GM13977 (cell line): ENCODE data around the gene HBZ.
"Not testable (repeated sequence)": the region's sequence is repeated elsewhere in the genome, so short reads cannot be mapped to it uniquely, and the experiment has no call there.

Source experiments
- DNase-seq: peaks from one replicate; pipeline ENCODE4 v3.0.0; 2012; ENCODE audit warnings: low spot score
- in situ Hi-C: fragments of 300-500 bp; cut with MboI; formaldehyde crosslinking; loops from one replicate; pipeline ENCODE4 v1.12.0; 2022; ENCODE audit warnings: low sequenced_read_pairs, low pct_unique_long_range_greater_than_20kb, mixed read lengths, inconsistent platforms; ENCODE audit not compliant: unreplicated experiment
- TF ChIP-seq, protein P1 (sequence below): IDR thresholded peaks from 2 replicates; pipeline ENCODE4 v1.5.1; 2012; ENCODE audit warnings: mild to moderate bottlenecking, control low read depth; ENCODE audit not compliant: insufficient read depth; ENCODE audit errors: extremely low read depth, missing control alignments

The HBZ gene

DNA sequence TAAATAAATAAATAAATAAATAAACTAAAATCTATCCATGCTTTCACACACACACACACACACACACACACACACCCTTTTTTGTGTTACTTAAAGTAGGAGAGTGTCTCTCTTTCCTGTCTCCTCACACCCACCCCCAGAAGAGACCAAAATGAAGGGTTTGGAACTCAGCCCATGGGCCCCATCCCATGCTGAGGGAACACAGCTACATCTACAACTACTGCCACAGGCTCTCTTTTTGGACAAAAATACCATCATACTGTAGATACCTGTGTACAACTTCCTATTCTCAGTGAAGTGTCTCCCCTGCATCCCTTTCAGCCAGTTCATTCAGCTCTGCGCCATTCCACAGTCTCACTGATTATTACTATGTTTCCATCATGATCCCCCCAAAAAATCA, 18.3 kb downstream of the HBZ start:
- peak; percentile 26 for DNase-seq
- in situ Hi-C loops = no loop called here
- TF ChIP-seq, protein P1, sequence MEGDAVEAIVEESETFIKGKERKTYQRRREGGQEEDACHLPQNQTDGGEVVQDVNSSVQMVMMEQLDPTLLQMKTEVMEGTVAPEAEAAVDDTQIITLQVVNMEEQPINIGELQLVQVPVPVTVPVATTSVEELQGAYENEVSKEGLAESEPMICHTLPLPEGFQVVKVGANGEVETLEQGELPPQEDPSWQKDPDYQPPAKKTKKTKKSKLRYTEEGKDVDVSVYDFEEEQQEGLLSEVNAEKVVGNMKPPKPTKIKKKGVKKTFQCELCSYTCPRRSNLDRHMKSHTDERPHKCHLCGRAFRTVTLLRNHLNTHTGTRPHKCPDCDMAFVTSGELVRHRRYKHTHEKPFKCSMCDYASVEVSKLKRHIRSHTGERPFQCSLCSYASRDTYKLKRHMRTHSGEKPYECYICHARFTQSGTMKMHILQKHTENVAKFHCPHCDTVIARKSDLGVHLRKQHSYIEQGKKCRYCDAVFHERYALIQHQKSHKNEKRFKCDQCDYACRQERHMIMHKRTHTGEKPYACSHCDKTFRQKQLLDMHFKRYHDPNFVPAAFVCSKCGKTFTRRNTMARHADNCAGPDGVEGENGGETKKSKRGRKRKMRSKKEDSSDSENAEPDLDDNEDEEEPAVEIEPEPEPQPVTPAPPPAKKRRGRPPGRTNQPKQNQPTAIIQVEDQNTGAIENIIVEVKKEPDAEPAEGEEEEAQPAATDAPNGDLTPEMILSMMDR = no peak

DNA sequence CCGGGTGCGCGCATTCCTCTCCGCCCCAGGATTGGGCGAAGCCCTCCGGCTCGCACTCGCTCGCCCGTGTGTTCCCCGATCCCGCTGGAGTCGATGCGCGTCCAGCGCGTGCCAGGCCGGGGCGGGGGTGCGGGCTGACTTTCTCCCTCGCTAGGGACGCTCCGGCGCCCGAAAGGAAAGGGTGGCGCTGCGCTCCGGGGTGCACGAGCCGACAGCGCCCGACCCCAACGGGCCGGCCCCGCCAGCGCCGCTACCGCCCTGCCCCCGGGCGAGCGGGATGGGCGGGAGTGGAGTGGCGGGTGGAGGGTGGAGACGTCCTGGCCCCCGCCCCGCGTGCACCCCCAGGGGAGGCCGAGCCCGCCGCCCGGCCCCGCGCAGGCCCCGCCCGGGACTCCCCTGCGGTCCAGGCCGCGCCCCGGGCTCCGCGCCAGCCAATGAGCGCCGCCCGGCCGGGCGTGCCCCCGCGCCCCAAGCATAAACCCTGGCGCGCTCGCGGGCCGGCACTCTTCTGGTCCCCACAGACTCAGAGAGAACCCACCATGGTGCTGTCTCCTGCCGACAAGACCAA, 20.0 kb downstream of the HBZ start, which contains the start of gene HBA2:
Gene HBA2, plus strand, starts transcription at position 503 of the 568 bp plus-strand sequence. Its CDS starts 37 bp downstream, at position 540.
- DNase-seq, in situ Hi-C loops: not testable (repeated sequence)

DNA sequence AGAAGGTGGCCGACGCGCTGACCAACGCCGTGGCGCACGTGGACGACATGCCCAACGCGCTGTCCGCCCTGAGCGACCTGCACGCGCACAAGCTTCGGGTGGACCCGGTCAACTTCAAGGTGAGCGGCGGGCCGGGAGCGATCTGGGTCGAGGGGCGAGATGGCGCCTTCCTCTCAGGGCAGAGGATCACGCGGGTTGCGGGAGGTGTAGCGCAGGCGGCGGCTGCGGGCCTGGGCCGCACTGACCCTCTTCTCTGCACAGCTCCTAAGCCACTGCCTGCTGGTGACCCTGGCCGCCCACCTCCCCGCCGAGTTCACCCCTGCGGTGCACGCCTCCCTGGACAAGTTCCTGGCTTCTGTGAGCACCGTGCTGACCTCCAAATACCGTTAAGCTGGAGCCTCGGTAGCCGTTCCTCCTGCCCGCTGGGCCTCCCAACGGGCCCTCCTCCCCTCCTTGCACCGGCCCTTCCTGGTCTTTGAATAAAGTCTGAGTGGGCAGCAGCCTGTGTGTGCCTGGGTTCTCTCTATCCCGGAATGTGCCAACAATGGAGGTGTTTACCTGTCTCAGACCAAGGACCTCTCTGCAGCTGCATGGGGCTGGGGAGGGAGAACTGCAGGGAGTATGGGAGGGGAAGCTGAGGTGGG, 20.9 kb downstream of the HBZ start:
- DNase-seq, in situ Hi-C loops: not testable (repeated sequence)

DNA sequence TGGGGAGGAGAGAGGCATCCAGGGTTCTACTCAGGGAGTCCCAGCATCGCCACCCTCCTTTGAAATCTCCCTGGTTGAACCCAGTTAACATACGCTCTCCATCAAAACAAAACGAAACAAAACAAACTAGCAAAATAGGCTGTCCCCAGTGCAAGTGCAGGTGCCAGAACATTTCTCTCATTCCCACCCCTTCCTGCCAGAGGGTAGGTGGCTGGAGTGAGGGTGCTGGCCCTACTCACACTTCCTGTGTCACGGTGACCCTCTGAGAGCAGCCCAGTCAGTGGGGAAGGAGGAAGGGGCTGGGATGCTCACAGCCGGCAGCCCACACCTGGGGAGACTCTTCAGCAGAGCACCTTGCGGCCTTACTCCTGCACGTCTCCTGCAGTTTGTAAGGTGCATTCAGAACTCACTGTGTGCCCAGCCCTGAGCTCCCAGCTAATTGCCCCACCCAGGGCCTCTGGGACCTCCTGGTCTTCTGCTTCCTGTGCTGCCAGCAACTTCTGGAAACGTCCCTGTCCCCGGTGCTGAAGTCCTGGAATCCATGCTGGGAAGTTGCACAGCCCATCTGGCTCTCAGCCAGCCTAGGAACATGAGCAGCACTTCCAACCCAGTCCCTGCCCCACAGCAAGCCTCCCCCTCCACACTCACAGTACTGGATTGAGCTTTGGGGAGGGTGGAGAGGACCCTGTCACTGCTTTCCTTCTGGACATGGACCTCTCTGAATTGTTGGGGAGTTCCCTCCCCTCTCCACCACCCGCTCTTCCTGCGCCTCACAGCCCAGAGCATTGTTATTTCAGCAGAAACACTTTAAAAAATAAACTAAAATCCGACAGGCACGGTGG, 21.7 kb downstream of the HBZ start:
- DNase-seq, in situ Hi-C loops: not testable (repeated sequence)

DNA sequence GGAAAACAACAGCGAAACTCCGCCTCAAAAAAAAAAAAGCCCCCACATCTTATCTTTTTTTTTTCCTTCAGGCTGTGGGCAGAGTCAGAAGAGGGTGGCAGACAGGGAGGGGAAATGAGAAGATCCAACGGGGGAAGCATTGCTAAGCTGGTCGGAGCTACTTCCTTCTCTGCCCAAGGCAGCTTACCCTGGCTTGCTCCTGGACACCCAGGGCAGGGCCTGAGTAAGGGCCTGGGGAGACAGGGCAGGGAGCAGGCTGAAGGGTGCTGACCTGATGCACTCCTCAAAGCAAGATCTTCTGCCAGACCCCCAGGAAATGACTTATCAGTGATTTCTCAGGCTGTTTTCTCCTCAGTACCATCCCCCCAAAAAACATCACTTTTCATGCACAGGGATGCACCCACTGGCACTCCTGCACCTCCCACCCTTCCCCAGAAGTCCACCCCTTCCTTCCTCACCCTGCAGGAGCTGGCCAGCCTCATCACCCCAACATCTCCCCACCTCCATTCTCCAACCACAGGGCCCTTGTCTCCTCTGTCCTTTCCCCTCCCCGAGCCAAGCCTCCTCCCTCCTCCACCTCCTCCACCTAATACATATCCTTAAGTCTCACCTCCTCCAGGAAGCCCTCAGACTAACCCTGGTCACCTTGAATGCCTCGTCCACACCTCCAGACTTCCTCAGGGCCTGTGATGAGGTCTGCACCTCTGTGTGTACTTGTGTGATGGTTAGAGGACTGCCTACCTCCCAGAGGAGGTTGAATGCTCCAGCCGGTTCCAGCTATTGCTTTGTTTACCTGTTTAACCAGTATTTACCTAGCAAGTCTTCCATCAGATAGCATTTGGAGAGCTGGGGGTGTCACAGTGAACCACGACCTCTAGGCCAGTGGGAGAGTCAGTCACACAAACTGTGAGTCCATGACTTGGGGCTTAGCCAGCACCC, 22.8 kb downstream of the HBZ start:
- in situ Hi-C loops = no loop called here
- TF ChIP-seq, protein P1 = no peak
- no peak for DNase-seq

DNA sequence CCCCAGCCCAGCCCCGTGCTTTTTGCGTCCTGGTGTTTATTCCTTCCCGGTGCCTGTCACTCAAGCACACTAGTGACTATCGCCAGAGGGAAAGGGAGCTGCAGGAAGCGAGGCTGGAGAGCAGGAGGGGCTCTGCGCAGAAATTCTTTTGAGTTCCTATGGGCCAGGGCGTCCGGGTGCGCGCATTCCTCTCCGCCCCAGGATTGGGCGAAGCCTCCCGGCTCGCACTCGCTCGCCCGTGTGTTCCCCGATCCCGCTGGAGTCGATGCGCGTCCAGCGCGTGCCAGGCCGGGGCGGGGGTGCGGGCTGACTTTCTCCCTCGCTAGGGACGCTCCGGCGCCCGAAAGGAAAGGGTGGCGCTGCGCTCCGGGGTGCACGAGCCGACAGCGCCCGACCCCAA, 23.6 kb downstream of the HBZ start:
- in situ Hi-C loops, DNase-seq: not testable (repeated sequence)

DNA sequence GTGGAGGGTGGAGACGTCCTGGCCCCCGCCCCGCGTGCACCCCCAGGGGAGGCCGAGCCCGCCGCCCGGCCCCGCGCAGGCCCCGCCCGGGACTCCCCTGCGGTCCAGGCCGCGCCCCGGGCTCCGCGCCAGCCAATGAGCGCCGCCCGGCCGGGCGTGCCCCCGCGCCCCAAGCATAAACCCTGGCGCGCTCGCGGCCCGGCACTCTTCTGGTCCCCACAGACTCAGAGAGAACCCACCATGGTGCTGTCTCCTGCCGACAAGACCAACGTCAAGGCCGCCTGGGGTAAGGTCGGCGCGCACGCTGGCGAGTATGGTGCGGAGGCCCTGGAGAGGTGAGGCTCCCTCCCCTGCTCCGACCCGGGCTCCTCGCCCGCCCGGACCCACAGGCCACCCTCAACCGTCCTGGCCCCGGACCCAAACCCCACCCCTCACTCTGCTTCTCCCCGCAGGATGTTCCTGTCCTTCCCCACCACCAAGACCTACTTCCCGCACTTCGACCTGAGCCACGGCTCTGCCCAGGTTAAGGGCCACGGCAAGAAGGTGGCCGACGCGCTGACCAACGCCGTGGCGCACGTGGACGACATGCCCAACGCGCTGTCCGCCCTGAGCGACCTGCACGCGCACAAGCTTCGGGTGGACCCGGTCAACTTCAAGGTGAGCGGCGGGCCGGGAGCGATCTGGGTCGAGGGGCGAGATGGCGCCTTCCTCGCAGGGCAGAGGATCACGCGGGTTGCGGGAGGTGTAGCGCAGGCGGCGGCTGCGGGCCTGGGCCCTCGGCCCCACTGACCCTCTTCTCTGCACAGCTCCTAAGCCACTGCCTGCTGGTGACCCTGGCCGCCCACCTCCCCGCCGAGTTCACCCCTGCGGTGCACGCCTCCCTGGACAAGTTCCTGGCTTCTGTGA, 24.3 kb downstream of the HBZ start, which contains the start of gene HBA1:
Gene HBA1, plus strand, starts transcription at position 204 of the 906 bp plus-strand sequence. Its CDS starts 37 bp downstream, at position 241.
- in situ Hi-C loops, DNase-seq: not testable (repeated sequence)

DNA sequence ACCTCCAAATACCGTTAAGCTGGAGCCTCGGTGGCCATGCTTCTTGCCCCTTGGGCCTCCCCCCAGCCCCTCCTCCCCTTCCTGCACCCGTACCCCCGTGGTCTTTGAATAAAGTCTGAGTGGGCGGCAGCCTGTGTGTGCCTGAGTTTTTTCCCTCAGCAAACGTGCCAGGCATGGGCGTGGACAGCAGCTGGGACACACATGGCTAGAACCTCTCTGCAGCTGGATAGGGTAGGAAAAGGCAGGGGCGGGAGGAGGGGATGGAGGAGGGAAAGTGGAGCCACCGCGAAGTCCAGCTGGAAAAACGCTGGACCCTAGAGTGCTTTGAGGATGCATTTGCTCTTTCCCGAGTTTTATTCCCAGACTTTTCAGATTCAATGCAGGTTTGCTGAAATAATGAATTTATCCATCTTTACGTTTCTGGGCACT, 25.0 kb downstream of the HBZ start:
- in situ Hi-C loops = no loop called here
- no peak for DNase-seq
- TF ChIP-seq, protein P1 = no peak
